HS-5 (cell line): ENCODE results near the gene GEN1.
A peak's percentile ranks its signal among the peaks of the same experiment; 100 is the strongest.

ENCODE experiments used
- DNase-seq: peaks from one replicate; pipeline ENCODE4 v3.0.0-alpha.2; 2012; ENCODE audit warnings: low read depth

Gene GEN1, protein sequence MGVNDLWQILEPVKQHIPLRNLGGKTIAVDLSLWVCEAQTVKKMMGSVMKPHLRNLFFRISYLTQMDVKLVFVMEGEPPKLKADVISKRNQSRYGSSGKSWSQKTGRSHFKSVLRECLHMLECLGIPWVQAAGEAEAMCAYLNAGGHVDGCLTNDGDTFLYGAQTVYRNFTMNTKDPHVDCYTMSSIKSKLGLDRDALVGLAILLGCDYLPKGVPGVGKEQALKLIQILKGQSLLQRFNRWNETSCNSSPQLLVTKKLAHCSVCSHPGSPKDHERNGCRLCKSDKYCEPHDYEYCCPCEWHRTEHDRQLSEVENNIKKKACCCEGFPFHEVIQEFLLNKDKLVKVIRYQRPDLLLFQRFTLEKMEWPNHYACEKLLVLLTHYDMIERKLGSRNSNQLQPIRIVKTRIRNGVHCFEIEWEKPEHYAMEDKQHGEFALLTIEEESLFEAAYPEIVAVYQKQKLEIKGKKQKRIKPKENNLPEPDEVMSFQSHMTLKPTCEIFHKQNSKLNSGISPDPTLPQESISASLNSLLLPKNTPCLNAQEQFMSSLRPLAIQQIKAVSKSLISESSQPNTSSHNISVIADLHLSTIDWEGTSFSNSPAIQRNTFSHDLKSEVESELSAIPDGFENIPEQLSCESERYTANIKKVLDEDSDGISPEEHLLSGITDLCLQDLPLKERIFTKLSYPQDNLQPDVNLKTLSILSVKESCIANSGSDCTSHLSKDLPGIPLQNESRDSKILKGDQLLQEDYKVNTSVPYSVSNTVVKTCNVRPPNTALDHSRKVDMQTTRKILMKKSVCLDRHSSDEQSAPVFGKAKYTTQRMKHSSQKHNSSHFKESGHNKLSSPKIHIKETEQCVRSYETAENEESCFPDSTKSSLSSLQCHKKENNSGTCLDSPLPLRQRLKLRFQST

DNA sequence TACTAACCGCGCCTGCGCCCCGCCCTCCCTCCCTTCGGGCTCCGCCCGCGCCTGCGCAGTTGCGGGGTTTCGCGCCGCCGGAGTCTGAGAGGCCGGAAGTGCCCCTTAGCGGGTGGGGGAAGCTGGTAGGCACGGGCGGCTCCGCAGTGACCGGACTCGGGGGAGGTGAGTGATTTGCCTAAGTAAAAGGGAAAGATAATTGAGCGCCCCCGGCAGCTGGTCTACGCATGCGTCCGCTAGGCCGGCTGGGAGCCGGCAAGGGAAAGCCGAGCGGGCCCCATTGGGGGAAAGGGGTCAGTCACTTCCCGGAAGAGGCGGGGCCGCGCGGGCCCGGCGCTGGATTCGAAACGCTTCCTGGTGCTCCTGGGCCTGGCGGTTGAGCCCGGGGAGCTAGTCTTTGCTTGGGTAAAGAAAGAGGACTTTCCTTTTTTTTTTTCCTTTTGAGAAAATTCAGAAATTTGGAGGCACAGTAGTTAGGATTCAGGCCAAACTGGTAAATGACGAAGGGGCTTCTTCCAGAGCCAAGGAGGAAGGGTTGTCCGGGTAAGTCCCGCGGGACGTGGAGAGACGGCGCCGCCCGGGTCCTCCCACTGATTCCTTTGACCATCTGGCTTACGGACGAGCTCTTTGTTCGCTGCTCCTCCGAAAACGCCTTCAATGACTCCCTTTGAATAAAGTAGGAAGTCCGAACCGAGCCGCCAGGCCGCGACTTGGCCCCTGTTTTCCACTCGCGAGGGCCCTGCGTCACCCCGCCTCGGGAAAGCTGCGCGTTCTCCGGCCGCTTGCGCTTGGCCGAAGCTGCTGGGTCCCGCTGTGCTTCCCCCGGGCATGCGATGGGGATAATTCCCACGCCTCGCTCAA, at the start of gene GEN1, which contains the start of gene SMC6:
TSS of gene GEN1 (plus strand) at position 336 of the 861 bp plus-strand sequence. CDS start 5,806 bp downstream, outside the sequence.
TSS of gene SMC6 (minus strand) at position 8 of the 861 bp plus-strand sequence. CDS start 7,864 bp downstream, outside the sequence.
- peak; percentile 84 for DNase-seq

DNA sequence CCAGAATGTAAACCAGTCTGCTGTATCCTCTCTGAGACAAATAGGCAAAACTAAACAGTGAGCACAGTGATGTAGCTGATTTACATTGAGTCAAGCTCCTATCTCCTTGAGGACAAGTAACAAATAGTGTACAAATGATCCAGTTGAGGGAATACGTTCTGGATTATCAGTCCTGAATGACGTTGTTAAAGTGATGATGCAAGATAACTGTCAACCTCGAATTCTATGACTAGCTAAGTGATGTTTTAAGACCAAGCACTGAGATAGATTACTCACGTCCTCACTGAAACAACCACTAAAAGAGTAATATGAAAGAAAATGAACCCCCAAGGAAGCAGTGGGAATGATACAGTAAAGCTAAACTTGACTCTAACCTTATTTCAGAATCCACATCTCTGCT, 47.1 kb upstream of the GEN1 start:
- DNase-seq: no peak

GRCh38 chr2:17708501-17708900, 45.4 kb upstream of the GEN1 start:
- DNase-seq: no peak

DNA sequence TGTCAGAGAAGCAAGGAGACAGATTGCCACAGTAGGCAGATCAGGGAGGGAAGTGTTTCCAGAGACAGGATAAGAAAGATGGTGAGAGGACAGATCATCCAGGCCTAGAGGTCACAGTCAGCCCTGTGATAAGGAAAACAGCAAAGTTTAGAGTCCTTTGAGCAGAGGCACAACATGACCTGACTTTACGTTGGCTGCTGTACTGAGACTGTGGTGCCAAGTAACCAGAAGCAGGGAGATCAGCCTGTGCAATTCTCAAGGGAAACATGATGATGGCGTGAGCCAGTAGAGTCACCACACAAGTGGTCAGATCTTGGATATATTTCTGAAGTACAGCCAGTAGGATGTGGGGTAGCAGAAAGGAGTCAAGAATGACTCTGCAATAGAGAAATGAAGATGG, 44.0 kb upstream of the GEN1 start:
- no peak for DNase-seq

DNA sequence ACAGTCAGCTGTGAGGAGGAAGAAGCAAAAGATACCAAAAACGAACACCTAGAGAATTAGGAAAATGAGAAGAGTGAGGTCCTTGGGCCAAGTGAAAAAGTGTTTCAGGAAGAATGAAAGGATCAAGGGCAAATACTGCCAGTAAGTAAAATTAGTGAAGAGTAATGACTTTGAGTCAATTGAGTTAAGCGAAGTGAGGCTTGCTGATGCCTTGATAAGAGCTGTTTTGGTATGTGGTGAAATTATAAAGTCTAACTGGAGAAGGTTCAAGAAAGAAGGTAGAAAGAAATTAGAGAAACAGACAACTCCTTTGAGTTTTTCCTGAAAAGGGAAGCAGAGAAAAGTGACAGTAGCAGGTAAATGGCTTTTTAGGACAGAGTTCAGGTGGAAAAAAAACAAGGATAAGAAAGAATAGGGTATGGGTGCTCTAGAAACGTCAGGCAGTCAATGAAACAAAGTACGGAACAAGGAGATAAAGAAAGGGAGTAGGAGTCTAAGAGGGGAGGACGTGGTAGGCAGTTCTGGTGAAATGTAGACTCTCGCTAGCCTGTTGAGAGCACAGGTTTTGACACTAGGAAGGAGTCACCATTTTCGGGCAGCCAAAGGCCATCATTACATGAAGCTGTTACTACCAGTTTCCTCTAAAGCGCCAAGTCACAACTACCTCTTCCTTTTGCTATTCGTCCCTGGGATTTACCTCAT, 43.2 kb upstream of the GEN1 start:
- DNase-seq: no peak

DNA sequence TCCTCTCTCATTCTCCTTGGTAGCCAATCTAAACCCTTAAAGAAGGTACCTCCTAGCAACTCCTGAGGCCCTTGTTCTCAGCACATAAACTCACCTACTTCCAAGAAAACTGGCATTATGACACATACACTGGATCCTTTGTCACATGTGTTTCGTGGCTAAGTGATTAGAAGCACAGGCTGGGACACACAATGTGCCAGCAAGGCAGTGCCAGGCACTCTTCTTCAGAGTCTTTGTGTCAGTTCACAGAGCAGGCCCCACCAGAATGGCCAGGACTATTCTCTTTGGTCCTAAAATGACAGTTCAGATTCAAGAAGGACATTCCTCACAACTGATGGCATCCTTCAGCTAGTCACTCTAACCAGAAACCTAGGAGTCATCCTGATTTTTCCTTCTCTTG, 40.6 kb upstream of the GEN1 start:
- no peak for DNase-seq

GRCh38 chr2:17717666-17718065, 36.3 kb upstream of the GEN1 start:
- DNase-seq: no peak

GRCh38 chr2:17718689-17719088, 35.2 kb upstream of the GEN1 start:
- no peak for DNase-seq

- DNase-seq: no peak
Measured at GRCh38 chr2:17719562-17720371, 34.2 kb upstream of the GEN1 start.

- no peak for DNase-seq
Measured at GRCh38 chr2:17728210-17728609, 25.7 kb upstream of the GEN1 start.

DNA sequence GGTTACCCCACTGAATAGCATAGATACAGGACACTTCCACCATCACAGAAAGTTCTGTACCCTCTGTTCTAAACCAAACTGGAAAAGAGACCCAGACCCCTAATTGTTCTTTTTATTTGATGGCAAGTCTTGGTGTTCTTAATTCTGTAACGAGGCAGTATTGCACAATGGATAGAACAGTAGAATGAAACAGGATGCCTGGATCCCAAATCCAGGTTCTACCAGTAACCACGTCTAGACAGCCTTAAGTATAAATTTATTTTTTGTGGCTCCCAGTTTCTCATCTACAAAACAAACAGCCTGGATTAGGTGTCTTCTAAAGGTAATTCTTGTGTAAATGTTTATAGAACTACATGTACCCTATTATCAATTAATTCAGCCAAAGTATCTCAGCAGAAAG, 24.1 kb upstream of the GEN1 start:
- no peak for DNase-seq

DNA sequence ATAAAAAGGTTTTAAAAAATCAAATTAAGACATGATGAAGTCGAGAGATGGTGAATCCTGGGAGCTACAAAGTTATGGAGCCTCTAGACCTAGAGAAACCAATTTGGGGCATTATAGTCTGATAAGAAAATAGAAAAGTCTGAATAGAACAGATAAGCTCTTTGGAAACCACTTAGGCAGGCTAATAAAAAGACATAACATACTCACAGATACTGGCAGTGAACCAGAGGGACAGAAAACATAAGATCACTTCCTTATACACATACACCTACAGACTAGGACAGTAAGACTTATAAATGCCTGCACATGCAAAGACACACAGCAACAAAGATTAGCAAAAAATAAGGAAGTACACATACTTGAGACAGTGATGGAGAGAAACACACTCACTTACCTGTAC, 20.3 kb upstream of the GEN1 start:
- no peak for DNase-seq

GRCh38 chr2:17735864-17736263, 18.1 kb upstream of the GEN1 start:
- DNase-seq: no peak

DNA sequence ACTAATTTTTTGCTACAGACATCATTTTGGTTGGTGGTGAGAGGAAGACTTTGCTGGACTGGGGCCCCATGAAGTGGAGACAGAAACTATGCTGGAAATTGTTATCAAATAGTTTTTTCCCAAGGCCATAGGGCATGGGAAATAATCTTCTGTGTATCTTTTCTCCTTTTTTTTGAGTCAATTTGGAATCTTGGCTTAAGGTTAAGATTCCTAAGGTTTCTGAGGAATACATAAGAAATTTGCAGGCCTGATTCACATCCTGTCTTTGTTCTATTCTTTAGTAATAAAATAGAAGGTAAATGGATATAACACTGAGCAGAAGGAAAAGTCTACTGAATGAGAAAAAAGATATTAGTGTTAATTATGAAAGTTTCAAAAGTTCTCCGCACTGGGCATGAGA, 16.9 kb upstream of the GEN1 start:
- no peak for DNase-seq

- no peak for DNase-seq
Measured at GRCh38 chr2:17740203-17740602, 13.7 kb upstream of the GEN1 start.

DNA sequence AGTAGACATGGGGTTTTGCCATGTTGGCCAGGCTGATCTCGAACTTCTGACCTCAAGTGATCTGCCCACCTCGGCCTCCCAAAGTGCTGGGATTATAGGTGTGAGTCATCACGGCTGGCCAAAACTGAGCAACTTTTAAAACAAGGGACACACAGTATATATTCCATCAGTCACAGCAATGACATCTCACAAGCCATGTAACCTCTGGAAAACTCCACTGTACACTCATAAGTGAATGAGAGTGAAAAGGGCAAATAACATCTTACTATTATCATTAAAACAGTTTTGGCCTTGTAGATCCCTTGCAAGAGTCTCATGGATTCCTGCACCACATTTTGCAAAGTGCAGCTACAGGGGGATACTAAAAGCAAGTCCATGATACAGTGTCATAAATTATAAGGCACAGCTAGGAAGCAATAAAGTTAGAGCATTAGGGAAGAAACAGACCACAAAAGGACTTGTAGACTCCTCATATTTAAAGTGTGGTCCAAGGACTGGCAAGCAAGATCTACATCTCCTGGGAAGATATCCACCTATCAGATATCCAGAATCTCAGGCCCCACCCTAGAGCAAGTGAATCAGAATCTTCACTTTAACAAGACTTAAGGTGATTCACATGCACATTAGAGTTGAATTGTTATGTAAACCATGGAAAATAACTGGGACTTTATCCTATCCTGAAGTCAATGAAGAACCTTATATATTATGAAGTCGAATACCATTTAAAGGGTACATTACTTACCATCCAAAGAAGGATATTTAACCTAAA, 6.1 kb upstream of the GEN1 start:
- no peak for DNase-seq

- DNase-seq: no peak
Measured at GRCh38 chr2:17748745-17749144, 5.2 kb upstream of the GEN1 start.

- DNase-seq: no peak
Measured at GRCh38 chr2:17749753-17750438, 4.0 kb upstream of the GEN1 start.

GRCh38 chr2:17752246-17752645, 1.7 kb upstream of the GEN1 start:
- no peak for DNase-seq
